ENCODE measurements around the gene SLC12A9. TPM values are rescaled to one million over a fixed set of nuclear protein-coding genes. Genes with fewer than 3 reads are reported as not detected.

Gene SLC12A9
- total and polyA plus RNA-seq, 8 donors, result 2.9 to 44.6 (median 15.8) TPM

- WGBS, 5 donors, result 66 to 86% (median 77%) methylated on average over 7 of the region's 7 CpGs
- intact Hi-C loops (cut with DNase I; ENCODE audit: low total_unique reads), result no loop called here
- no peaks in the 10 kb centered on the region for H3K9me3 ChIP-seq
- H3K4me3 ChIP-seq, result peak overlapping the region in 1 of 4 donors; percentile 10
- peak overlapping the region in 1 of 5 donors; percentile 18 for H3K27ac ChIP-seq
- no peak for DNase-seq
- H3K4me1 ChIP-seq, result peaks cover 31 to 65% (median 56%) of the 10 kb centered on the region in 4 donors
- H3K36me3 ChIP-seq, result peaks cover 35 to 76% (median 67%) of the 10 kb centered on the region in 4 donors
- no peaks in the 10 kb centered on the region for H3K27me3 ChIP-seq
- TF ChIP-seq POLR2AphosphoS5 (IDR thresholded peaks at IDR 0.05) (no peak), EP300 (IDR thresholded peaks at IDR 0.05) (no peak), POLR2A (IDR thresholded peaks at IDR 0.05) (no peak), CTCF (IDR thresholded peaks at IDR 0.05) (no peak)
These were observed 25.5 kb downstream of the SLC12A9 start for GRCh38 chr7:100878013-100878412.

GRCh38 chr7:100878685-100879084 is 26.2 kb downstream of the SLC12A9 start:
- Histone ChIP-seq H3K4me3 (no peak overlapping the region), H3K27me3 (no peaks in the 10 kb centered on the region), H3K36me3 (peaks cover 37 to 76% (median 67%) of the 10 kb centered on the region in 4 donors), H3K9me3 (no peaks in the 10 kb centered on the region), H3K4me1 (peaks cover 31 to 63% (median 55%) of the 10 kb centered on the region in 4 donors), H3K27ac (peak overlapping the region in 2 of 5 donors; percentile 14 to 18)
- TF ChIP-seq EP300 (IDR thresholded peaks at IDR 0.05), result no peak
- no peak for TF ChIP-seq CTCF (IDR thresholded peaks at IDR 0.05)
- no peak for TF ChIP-seq POLR2A (IDR thresholded peaks at IDR 0.05)
- no peak for TF ChIP-seq POLR2AphosphoS5 (IDR thresholded peaks at IDR 0.05)
- DNase-seq, result no peak
- WGBS, 5 donors, result 66 to 70% (median 68%) methylated on average over 6 of the region's 6 CpGs
- intact Hi-C loops (cut with DNase I; ENCODE audit: low total_unique reads), result no loop called here

- intact Hi-C loops (cut with DNase I; ENCODE audit: low total_unique reads), result no loop called here
- 84 to 89% (median 84%) methylated on average over 11 of the region's 11 CpGs for WGBS, 5 donors
- H3K36me3 ChIP-seq, result peaks cover 48 to 82% (median 76%) of the 10 kb centered on the region in 4 donors
These were observed 27.3 kb downstream of the SLC12A9 start for GRCh38 chr7:100879685-100880261.

GRCh38 chr7:100880645-100881044 is 28.1 kb downstream of the SLC12A9 start:
- no peak for DNase-seq
- Histone ChIP-seq H3K4me1 (peaks cover 24 to 57% (median 45%) of the 10 kb centered on the region in 4 donors), H3K36me3 (peaks cover 56 to 91% (median 85%) of the 10 kb centered on the region in 4 donors), H3K9me3 (no peaks in the 10 kb centered on the region), H3K27me3 (no peaks in the 10 kb centered on the region), H3K4me3 (no peak overlapping the region), H3K27ac (no peak overlapping the region)
- WGBS, 5 donors, result 79 to 92% (median 91%) methylated on average over 7 of the region's 7 CpGs
- intact Hi-C loops (cut with DNase I; ENCODE audit: low total_unique reads), result no loop called here
- TF ChIP-seq EP300 (IDR thresholded peaks at IDR 0.05) (no peak), POLR2A (IDR thresholded peaks at IDR 0.05) (no peak), POLR2AphosphoS5 (IDR thresholded peaks at IDR 0.05) (no peak), CTCF (IDR thresholded peaks at IDR 0.05) (no peak)

More at GRCh38 chr7:100879685-100880261, 27.3 kb downstream of the SLC12A9 start:
- Histone ChIP-seq H3K4me1 (peaks cover 24 to 54% (median 46%) of the 10 kb centered on the region in 4 donors), H3K9me3 (no peaks in the 10 kb centered on the region), H3K27ac (no peak overlapping the region), H3K27me3 (no peaks in the 10 kb centered on the region), H3K4me3 (no peak overlapping the region)
- DNase-seq, result no peak
- TF ChIP-seq EP300 (IDR thresholded peaks at IDR 0.05) (no peak), CTCF (IDR thresholded peaks at IDR 0.05) (no peak), POLR2AphosphoS5 (IDR thresholded peaks at IDR 0.05) (no peak), POLR2A (IDR thresholded peaks at IDR 0.05) (no peak)
